MM.1S (cell line): ENCODE results near the gene L1CAM.

Experiments
- CTCF ChIP-seq: fragments of 300-600 bp; sonication (generic); IDR thresholded peaks from 2 replicates; pipeline ENCODE4 v1.5.1; 2016; ENCODE audit warnings: antibody characterized with exemption, low read length, mixed read lengths
- EZH2phosphoT487 ChIP-seq: fragments of 300-600 bp; sonication (generic); IDR thresholded peaks from 2 replicates; pipeline ENCODE4 v1.6.1; 2018; ENCODE audit warnings: antibody characterized with exemption, low read length

- TF ChIP-seq CTCF (no peak), EZH2phosphoT487 (no peak)
Measured at GRCh38 chrX:153934762-153935325, 48.9 kb upstream of the L1CAM start, which contains the start of gene NAA10.
